ENCODE results near the gene SPATA31E1.
"Not testable (repeated sequence)": the region's sequence is repeated elsewhere in the genome, so short reads cannot be mapped to it uniquely, and the experiment has no call there.

Gene SPATA31E1

DNA sequence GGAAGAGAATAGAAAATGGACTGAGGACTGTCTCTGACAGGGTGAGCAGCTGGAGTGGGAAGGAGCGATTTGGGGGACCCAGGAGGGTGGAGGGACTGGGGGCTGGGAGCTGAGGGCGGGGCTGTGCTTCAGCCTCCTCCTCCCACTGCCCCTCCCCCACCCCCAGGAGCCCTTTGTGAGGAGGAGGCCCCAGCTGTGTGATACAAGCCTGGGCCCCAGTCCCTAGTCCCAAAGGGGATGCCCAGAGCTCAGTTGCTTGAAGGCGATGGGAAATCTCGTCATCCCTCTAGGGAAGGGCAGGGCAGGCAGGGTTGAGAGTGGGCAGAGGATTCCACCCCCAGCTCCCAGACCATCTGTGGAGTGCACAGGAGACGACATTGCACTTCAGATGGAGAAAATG is at the start of gene SPATA31E1:
Gene SPATA31E1 (plus strand): TSS at position 251 of the 400 bp plus-strand sequence. CDS start 15 bp downstream, at position 266.
- DNase-seq (ENCODE audit: low read depth in 2 of 2) = no peak

DNA sequence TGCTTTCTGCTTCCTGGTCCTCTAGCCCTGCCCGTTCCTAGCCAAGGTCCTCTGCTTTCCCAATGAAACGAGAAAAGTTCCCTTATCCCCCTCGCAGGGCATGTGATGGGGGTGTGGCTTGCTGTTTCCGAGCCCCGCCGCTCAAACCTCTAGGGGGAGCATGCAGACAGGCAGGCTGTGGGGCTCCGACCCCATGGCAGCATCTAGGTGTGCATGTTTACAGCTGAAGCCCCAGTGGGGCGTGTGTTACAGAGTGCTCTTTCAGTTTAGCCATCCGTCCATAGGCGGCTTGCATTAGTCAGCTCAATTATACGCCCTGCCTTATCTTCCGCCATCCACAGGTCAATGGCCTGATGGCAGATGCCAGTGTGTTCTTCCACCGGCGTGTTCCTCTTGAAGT is 48.3 kb upstream of the SPATA31E1 start:
- no peak for DNase-seq (ENCODE audit: low read depth in 2 of 2)

DNA sequence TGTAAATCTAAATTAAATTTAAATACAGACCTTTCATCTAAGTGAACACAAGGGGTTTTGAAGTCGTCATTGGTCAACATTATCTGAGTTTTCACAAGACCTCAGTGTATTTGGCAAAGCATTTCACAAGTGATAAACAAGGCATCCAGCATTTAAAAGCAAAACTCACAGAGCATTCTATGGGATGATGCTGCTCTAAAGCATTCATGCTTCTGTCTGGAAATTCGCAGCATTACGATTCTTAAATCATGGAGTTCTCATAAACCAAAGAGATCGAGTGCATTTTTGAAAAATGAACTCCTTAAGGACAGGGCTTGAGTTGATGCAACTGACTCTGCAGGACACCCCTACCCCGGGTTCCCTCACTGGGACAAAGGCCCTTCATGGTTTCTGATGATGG is 46.1 kb upstream of the SPATA31E1 start:
- DNase-seq (ENCODE audit: low read depth in 2 of 2) = no peak

DNA sequence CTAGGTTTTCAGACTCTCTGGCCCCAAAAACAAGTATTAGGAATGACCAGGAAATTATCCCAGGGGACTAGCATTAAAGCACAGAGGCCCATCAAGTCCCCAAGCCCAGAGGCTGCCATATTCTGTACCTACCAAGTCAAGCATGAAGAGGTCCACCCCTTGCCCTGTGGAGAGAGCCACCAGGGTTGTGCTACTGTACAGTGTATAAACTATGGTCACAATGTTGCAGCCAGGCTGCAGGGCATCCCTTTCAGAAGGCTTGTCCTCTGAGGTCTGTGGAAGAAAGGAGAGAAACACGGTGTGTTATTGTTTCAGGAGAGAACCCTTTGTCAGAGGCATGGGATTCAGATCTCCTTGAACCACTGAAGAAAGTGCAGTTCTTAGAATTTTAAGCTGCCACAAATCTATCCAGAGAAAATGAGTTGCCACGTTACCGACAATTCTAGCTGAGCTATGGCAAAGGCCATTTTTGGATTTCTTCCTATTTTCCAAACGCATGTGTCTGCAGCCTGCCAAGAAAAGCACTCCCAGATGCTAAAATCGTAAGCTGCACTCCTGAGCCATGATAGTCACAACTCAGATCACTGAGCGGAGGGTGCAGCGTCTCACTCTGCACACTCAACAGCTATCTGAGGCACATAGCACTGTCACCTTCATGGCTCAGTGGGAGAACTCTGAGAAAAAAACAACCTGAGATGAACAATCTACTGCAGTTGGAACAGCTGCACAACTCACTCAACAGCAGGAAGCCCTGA is 45.5 kb upstream of the SPATA31E1 start:
- DNase-seq (ENCODE audit: low read depth in 2 of 2) = no peak

DNA sequence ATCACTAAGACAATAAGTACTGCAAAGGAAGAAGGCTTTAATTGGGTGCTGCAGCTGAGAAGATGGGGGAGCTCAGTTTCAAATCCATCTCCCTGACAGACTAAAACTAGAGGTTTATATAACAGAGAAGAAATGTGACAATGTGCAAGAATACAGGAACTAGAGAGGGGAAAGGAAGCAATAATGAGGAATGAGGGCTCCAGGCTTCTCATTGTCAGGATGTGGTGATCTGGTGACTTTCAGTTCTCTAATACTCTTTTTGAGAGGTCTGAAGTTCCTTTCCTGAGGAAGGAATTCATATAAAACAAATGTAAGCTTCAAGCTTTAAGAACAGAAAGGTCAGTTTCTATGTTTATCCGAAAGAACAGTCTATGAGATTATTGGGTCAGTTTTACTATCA is 42.5 kb upstream of the SPATA31E1 start:
- DNase-seq (ENCODE audit: low read depth in 2 of 2) = no peak

DNA sequence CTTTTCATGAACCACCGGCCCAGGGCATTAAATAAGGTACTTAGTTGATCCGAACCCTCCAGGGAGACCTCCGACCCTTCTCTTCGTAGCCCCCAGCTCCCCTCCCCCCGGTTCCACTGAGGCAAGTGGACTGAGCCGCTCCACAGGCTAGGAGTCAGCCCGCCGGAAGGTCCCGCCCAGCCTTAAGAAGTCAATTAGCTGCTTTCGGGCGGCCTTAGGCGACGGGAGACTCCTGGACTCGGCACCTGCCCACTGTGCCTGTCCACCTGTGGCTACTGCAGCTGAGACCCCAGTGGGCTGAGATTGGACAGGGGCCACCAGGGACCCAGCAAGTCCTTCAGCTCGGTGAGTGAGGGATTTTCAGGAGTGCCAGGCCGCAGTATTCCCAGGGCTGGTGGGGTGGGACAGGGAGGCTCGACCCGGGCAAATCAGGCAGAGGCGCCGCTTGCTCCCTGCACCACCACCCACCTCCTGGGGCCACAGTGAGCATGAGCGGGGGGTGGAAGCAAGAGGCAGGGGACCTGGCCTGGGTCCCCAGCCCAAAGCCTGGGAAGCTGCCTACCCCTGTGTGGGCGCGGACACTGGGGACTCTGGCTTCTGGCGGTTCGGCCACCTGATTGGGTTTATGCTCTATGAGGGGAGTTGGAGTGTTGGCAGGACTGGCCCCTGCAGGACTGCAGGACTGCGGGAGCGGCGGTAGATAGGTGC is 39.6 kb upstream of the SPATA31E1 start:
- no peak for DNase-seq (ENCODE audit: low read depth in 2 of 2)

DNA sequence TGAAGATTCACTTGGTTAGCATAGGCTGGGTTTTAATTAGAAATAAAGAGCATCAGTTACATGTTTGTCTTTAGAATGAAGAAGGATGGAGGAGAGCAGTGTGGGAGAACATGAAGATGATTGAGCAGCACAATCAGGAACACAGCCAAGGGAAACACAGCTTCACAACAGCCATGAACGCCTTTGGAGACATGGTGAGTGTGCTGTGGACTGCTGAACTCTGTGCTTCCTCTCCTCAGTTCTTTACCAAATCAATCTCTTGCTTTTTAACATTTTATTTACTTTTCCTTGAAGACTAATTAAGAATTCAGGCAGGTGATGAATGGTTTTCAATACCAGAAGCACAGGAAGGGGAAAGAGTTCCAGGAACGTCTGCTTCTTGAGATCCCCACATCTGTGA is 38.2 kb upstream of the SPATA31E1 start:
- no peak for DNase-seq (ENCODE audit: low read depth in 2 of 2)

DNA sequence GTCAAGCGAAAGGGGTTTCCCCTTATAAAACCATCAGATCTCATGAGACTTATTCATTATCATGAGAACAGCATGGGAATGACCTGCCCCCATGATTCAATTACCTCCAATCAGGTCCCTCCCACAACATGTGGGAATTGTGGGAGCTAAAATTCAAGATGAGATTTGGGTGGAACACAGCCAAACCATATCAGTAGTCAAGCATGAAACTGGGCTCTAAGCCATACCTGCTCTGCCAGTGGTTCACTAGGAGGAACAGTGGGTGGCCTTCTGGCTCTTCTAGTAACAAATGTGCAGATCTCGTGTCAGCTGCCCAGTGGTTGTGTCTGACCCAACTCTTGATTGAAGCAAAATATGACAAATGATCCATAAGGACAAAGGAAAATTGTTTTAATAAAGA is 34.9 kb upstream of the SPATA31E1 start:
- not testable (repeated sequence) for DNase-seq (ENCODE audit: low read depth in 2 of 2)

DNA sequence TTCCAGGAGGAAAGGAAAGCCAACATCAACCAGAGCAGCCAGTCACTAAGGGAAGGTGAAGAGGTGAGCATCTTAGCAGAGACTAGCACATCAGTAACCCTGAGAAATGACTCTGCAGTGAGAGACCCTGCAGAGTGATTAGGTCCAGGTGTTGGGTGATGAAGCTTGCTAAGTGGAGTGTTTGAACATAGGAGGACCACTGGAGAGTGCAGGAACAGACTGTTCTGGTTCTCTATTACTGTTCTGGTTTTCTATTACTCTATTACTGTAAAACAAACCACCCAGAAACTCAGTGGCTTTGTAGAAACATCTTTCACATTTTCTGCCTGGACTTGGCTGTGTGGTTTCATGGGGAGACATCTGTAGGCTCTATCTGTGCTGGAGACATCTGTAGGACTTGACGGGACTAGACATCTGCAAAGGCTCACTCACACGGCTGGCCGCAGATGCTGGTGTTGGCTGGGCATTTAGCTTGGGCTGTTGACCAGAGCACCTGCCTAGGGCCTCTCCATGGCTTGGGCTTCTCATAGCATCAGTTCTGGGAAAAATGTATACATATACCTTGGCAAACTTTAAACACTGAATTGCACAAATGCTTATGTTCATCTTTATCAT is 33.4 kb upstream of the SPATA31E1 start:
- no peak for DNase-seq (ENCODE audit: low read depth in 2 of 2)

DNA sequence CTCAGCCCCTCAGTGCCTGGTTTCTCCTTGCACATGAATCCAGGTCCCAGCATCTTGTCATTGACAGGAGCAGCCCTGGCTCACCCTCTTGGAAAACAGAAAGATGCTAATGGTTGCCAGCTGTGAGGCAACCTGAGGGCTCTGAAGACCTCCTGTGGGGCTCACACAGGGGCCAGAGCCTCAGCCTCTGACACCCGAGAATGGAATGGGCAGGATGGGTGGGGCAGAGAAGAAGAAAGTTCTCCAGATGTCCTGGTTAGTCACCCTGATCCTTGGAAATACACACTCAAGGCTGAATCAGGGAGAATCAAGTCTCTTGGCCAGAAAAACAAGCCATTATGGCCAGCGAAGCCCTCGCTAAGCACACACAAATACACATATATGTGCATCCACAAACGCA is 32.3 kb upstream of the SPATA31E1 start:
- DNase-seq (ENCODE audit: low read depth in 2 of 2) = no peak

DNA sequence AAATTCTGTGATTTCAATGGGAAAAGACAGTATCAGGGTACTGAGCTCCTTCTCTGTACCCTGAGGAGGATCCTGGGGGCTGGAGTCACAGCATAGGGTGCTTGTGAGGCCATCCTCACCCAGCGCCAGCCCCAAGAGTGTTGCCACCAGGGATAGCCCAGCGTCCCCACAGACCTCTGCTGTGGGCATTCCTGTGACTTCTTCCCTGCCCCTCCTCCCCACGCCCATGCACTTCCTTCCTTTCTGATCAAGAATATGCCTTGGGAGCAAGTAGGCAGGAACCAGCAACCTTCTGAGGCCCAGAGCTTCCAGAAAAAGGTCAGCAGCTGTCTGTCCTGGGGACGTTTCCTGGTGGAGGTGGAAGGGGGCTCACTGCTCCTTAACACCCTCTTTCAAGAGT is 31.5 kb upstream of the SPATA31E1 start:
- not testable (repeated sequence) for DNase-seq (ENCODE audit: low read depth in 2 of 2)

DNA sequence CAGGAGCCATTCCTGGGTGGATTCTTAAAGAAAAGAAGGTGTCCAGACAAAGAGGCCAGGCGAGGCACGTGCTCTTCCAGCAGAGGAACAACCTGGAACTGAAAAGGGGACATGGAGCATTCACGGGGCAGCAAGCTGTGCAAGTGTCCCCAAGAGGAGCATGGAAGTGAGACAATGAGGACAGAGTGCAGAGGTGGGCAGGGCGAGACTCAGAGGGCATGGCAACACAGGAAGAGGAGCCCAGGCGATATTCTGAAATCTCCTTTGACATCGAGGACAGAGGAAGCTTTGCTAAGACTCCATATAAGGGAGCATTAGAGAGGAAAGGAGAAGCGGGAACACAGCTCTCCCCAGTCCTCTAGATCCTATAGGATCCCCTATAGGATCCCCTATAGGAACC is 29.4 kb upstream of the SPATA31E1 start:
- no peak for DNase-seq (ENCODE audit: low read depth in 2 of 2)

DNA sequence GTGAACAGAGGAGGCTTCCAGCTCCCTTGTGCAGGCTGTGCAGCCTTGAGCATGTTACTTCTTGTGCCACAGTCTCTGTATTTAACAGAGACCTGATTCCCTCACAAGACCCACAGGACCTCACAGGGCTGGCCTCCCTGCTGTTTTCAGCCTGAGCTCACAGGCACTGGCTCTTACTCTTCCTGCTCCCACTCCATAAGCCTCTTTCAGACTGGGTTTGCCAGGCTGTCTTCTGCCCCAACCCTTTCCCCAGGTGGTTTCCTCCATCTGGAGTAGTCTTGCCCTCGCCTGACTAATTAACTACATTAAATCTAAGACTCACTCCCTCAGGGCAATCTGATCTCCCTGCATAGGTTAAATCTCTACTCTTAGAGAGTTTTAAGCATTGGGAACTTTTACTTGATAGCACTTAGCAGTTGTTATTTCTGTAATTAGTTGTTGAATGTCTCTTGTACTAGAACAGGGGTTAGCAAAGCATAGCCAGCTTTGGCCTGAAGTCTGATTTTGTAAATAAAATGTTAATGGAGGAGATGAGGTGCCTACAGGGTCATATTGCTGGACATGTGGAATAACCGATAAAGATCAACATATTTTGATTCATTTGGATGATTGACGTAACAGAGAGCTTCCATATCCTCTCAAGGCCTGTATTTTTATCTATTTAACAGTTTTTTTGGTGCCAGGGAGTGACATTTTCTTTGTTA is 28.6 kb upstream of the SPATA31E1 start:
- DNase-seq (ENCODE audit: low read depth in 2 of 2) = no peak

DNA sequence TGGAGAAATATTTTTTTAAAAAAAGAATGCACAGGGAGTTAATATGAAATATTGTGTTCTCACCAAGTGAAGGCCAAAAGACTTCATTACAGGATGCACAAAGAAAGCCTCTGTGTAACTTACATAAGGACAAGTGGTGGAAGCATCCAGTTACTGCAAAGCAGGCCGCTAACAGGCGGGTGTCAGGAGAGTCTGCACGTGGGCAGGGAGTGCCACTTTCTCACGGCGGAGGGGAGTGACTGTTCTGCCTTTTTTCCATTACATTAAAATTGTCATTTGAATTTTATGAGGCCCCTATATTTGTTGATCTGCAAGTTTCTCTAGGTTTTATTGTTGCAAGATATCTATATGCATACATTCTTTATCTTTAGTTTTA is 28.1 kb upstream of the SPATA31E1 start:
- no peak for DNase-seq (ENCODE audit: low read depth in 2 of 2)

DNA sequence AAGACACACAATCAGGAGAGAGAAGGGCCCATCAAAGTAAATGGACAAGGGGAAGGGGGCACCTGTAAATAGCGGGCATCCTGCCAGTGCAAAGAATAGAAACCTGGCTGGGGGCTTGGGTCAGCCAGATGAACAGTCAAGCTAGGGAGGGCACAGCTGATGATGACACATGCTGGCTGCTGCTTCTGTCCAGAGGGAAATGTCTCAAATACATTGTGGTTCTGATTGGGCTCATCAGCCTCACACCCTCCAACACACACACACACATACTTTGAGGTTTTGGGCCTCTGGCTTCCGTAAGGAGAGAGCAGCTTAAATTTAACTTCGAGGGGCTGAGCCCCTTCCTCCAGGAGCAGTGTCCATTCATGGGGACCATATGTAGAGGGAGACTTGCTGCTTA is 27.6 kb upstream of the SPATA31E1 start:
- DNase-seq (ENCODE audit: low read depth in 2 of 2) = no peak

DNA sequence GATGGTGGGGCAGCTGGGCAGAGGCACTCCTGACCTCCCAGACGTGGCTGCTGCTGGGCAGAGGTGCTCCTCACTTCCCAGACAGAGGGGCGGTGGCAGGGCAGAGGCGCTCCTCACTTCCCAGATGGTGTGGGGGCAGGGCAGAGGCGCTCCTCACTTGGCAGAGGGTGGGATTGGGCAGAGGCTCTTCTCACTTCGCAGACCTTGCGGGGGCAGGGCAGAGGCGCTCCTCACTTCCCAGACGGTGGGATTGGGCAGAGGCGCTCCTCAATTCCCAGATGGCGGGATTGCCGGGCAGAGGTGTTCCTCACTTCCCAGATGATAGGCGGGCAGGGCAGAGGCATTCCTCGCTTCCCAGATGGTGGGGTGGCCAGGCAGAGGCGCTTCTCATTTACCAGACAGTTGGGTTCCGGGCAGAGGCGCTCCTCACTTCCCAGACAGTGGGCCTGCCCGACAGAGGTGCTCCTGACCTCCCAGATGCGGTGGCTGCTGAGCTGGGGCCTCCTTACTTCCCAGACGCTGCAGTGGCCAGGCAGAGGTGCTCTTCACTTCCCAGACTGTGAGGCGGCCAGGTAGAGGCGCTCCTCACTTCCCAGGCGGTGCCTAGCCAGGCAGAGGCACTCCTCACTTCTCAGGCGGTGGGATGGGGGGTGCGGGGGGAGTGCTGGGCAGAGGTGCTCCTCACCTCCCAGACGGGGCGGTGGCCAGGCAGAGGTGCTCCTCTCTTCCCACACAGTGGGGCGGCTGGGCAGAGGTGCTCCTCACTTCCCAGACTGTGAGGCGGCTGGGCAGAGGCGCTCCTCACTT is 25.3 kb upstream of the SPATA31E1 start:
- no peak for DNase-seq (ENCODE audit: low read depth in 2 of 2)

DNA sequence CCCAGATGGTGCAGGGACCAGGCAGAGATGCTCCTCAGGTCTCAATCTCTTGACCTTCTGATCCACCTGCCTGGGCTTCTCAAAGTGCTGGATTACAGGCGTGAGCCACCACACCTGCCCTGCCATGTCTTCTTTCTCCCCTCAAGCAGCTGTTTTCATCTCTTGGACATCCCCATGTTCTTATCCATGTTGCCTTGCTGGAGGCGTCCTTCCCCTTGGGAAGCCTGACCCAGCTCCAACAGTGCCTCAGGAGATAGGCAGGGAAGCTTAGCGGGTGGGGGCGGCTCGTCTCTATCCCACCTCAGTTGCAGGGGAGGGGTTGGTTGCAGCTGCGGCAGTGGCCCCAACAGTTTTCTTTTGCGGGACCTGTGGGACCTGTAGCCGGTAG is 24.7 kb upstream of the SPATA31E1 start:
- DNase-seq (ENCODE audit: low read depth in 2 of 2) = no peak

DNA sequence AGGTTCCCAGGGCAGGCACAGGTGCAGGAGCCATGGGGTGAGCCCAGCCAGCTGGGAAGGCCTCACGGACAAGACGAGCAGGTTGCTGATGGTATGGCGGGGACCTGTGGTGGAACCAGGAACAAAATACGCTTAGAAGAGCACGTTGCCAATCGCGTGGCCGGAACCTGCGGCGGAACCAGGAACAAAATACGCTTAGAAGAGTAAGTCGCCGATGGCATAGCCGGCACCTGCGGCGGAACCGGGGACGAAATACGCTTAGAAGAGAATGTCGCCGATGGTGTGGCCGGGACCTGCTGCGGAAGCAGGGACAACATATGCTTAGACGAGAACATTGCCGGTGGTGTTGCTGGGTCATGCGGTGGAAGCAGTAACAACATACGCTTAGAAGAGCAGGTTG is 23.5 kb upstream of the SPATA31E1 start:
- DNase-seq (ENCODE audit: low read depth in 2 of 2) = no peak

DNA sequence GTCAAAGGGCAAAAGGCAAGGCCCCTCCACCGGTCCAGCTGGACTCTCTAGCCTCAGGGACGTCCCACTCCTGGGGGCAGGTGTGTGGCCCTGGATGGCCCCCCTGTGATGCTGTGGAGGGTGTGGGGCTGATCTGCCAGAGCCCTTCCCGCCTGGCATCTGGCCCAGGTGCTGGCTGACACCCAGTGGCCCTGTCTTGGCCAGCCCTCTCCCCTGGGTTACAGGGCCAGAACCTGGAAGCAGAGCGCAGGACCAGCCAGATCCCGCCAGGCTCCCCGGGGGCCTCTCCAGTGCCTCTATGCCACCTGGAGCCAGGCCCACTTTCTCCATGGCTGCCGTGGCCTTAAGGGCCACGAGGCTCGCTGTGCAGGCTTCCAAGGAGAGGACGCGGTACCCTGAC is 22.9 kb upstream of the SPATA31E1 start:
- no peak for DNase-seq (ENCODE audit: low read depth in 2 of 2)

DNA sequence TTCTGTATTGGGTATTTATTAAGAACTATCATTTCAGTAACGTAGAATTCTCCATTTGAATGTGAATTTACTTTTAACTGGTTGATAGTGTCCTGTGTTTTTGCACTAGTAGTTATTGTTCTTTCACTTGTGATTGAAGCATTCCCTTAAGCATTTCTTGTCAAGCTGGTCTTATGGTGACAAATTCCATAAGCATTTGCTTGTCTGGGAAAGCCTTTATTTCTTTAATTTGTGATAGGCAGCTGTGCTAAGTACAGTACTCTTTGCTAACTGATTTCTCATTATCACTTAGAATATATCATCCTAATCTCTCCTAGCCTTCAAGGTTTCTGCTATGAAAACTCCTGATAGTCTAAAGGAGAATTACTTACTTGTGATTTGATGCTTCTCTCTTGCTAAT is 21.3 kb upstream of the SPATA31E1 start:
- DNase-seq (ENCODE audit: low read depth in 2 of 2) = no peak

DNA sequence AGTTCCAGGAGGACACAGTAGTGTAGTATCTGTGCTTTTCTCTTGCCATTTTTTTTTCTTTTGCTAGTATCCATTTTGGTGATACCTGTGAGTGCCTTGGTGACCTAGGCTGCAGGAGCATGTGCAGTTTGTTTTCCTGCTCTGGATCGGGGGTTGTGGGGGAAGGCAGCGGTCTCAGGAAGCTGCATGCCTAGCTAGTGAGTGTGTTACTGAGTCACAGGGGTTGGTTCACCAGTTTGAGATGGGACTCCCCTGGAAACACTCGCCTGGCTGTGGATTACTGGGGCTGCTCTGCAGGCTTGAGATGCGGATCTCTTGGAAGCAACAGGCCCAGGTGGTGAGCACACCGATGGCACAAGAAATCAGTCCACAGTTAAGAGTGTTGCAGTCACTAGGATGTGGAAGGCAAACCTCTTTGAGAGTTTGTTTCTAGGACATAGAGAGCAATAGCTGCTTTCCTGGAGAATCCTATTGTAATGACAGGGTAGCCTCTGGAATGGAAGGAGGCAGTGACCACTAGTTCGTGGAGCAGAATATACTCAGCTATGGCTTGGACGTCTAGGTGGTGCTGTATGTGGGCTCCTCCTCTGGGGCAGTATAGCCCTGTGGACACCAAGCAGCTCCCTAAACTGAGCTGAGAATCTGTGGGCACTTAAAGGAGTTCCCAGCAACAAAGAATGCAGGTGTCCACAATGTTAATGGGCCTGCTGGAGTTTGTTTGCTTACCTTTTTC is 20.0 kb upstream of the SPATA31E1 start:
- no peak for DNase-seq (ENCODE audit: low read depth in 2 of 2)
